GM19025 (cell line): Measurements from ENCODE around the gene P2RX7.

Experiments used
- ATAC-seq: cut with Tn5 transposase; IDR thresholded peaks from one replicate; pipeline ENCODE4 v1.9.1; 2021; ENCODE audit warnings: mild to moderate bottlenecking, low read depth, moderate library complexity; ENCODE audit not compliant: unreplicated experiment

Gene P2RX7

GRCh38 chr12:121108492-121108891, 24.2 kb upstream of the P2RX7 start:
- no peak for ATAC-seq

- ATAC-seq, result peak; percentile 70
Observed at GRCh38 chr12:121110211-121110940, 22.3 kb upstream of the P2RX7 start.

DNA sequence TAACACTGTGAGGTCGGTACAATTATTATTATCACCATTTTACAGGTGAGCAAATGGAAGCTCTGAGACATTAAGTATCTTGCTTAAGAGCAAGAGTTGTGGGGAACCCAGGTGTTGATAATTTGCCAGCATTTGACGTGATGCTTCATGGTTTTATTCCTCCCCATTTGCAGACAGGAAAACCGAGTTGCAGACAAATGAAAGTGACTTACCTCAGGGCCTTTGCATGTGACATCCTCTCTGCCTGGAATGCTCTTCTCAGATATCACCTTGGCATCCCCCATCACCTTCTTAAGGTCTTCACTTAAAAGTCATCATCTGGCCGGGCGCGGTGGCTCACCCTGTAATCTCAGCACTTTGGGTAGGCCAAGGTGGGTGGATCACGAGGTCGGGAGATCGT, 21.0 kb upstream of the P2RX7 start:
- ATAC-seq, result no peak

- ATAC-seq, result no peak
Observed at GRCh38 chr12:121112496-121112895, 20.2 kb upstream of the P2RX7 start.

DNA sequence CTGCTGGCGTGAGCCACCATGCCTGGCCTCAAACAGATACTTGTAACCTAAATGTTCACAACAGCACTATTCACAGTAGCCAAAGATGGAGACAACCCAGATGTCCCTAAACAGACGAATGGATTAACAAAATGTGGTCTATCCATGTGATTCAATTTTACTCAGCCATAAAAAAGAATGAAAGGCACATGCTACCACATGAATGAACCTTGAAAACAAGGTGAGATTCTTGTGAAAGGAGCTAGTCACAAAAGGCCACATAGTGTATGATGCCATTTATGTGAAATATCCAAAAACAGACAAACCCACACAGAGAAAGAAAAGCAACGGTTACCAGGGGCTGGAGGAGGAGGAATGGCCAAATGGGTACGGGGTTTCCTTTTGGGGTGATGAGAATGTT, 19.6 kb upstream of the P2RX7 start:
- ATAC-seq, result no peak

- ATAC-seq, result no peak
Observed at GRCh38 chr12:121114019-121114639, 18.5 kb upstream of the P2RX7 start.

DNA sequence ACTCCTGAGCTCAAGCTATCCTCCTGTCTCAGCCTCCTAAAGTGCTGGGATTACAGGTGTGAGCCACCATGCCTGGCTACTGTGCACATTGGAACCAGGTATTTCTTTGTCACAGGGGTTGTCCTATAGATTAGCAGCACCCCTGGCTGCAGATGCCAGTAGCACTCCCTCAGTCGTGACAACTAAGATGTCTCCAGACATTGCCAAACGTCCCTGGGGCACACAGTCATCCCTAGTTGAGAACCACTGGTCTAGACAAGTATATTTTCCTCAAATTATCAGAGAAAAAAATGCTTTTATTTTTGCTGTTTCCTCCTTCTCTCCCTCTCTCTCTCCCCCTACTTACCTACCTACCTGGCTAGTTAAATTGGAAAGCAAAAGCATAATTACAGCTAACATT, 17.9 kb upstream of the P2RX7 start:
- ATAC-seq, result no peak

GRCh38 chr12:121115530-121115929, 17.1 kb upstream of the P2RX7 start:
- ATAC-seq, result no peak

- no peak for ATAC-seq
Observed at GRCh38 chr12:121116318-121117225, 16.1 kb upstream of the P2RX7 start.

DNA sequence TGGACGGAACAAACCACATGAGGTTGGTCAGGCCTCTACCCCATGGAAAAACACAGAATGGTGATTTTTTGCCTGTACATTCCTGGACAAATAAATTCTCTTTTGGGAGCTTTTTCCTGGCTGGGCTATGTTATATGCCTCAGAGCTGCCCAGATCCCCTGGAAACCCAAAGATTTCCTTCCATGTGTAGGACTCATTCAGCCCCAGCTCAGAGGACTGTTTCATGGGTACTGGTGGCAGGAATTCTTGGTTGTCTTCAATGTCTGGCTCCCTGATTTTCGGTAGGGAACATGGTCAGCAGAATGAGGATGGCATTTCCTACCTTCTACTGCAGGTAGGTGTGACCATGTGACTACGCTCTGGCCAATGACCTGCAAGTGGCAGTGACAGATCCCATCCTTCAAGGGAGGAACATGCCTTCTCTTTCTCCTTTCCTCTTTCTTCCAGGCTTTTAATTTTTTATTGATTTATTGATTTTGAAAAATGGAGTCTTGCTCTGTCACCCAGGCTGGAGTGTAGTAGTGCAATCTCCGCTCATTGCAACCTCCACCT, 15.4 kb upstream of the P2RX7 start:
- ATAC-seq, result no peak

- no peak for ATAC-seq
Observed at GRCh38 chr12:121120323-121120722, 12.4 kb upstream of the P2RX7 start.

- no peak for ATAC-seq
Observed at GRCh38 chr12:121120989-121121755, 11.5 kb upstream of the P2RX7 start.

DNA sequence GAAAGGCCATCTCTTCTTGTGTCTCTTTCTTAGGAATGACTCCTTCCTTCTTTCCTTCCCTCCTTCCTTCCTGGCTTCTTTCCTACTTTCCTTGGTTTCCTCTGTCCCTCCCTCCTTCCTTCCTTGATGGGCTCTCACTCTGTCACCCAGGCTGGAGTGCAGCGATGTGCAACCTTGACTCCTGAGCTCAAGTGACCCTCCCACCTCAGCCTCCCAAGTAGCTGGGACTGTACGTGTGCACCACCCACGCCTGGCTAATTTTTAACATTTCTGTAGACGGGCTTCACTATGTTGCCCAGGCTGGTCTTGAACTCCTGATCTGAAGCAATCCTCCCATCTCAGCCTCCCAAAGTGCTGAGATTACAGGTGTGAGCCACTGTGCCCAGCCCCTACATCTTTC, 10.9 kb upstream of the P2RX7 start:
- no peak for ATAC-seq

GRCh38 chr12:121123488-121123887, 9.2 kb upstream of the P2RX7 start:
- no peak for ATAC-seq

- no peak for ATAC-seq
Observed at GRCh38 chr12:121124402-121125109, 8.1 kb upstream of the P2RX7 start.

GRCh38 chr12:121127501-121127900, 5.2 kb upstream of the P2RX7 start:
- ATAC-seq, result no peak

GRCh38 chr12:121128908-121129810, 3.5 kb upstream of the P2RX7 start:
- peak; percentile 76 for ATAC-seq

DNA sequence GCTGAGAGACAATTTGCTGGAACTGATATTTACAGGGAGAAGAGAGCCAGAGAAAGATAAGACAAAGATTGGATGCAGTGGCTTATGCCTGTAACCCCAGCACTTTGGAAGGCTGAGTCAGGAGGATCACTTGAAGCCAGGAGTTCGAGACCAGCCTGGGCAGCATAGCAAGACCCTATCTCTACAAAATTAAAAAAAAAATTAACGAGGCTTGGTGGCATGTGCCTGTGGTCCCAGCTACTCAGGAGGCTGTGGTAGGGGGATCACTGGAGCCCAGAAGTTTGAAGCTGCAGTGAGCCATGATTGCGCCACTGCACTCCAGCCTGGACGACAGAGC, 2.9 kb upstream of the P2RX7 start:
- ATAC-seq, result no peak

DNA sequence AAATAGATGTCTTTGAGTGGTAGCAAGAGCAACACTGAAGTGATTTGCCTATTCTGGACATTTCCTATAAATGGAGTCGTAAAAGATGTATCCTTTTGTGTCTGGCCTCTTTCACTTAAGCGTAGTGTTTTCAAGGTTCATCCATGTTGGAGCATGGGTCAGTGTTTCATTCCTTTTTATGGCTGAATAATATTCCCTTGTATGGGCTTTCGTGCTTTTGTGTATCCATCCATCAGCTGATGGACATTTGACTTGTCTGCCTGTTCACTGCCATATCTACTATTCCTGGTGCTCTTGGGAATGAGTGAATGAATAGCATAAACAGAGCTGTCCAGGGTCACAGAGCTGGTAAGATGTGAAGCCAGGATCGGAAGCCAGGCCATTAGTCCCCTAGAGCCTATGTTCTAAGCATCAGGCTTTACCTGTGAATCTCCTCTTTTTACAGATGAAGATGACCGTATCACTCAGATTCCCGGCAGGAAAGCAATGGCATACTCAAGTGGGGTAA, 1.8 kb upstream of the P2RX7 start:
- no peak for ATAC-seq
